HG03575 (cell line): ENCODE results near the gene APOA1.

Source experiments
- ATAC-seq: cut with Tn5 transposase; IDR thresholded peaks from one replicate; pipeline ENCODE4 v1.9.1; 2021; ENCODE audit not compliant: unreplicated experiment, insufficient number of reproducible peaks, low FRiP score; ENCODE audit errors: extremely low read depth

Gene APOA1

DNA sequence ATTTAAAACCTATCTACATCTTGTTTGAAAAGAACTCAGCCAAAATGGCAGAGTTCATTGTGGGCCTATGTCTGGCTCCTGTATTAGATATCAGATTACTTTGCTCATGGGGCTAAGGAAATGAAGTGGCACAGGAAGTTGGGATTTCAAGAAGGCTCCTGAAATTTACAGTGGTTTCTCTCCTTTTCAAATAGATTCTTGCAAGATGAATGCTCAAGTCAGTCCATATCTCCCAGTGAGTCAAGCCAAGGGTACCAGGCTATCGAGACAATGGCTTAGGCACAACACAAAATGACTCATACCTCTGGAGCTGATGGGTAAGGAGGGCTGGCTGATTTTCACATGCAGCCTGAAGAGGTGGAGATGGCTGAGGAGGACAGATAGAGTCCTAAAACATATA lies 24.1 kb upstream of the APOA1 start:
- no peak for ATAC-seq

- no peak for ATAC-seq
These were observed 22.9 kb upstream of the APOA1 start for GRCh38 chr11:116860303-116860702.

- ATAC-seq: no peak
These were observed 21.8 kb upstream of the APOA1 start for GRCh38 chr11:116859175-116859574.

GRCh38 chr11:116857936-116858335 lies 20.5 kb upstream of the APOA1 start:
- ATAC-seq: no peak

- no peak for ATAC-seq
These were observed 19.9 kb upstream of the APOA1 start for GRCh38 chr11:116857316-116857715.

DNA sequence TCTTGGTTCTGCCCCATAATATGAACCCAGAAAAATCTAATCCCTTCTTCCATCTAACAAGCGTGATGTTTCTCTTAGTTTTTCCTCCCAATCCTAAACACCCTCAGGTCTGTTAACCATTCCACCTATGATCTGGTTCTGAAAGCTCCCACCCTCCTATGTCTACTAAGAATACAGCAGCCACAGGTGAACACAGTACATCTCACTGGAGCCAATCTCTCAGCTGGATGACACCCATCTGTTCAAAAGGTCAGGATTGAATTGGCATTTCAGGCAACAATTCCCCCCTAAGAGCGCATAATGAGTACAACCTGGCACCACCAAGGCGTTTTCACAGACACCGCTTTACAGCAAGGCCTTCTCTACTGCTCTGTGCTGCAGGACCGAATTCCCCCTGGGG lies 19.0 kb upstream of the APOA1 start:
- ATAC-seq: no peak

GRCh38 chr11:116855413-116855812 lies 18.0 kb upstream of the APOA1 start:
- ATAC-seq: no peak

DNA sequence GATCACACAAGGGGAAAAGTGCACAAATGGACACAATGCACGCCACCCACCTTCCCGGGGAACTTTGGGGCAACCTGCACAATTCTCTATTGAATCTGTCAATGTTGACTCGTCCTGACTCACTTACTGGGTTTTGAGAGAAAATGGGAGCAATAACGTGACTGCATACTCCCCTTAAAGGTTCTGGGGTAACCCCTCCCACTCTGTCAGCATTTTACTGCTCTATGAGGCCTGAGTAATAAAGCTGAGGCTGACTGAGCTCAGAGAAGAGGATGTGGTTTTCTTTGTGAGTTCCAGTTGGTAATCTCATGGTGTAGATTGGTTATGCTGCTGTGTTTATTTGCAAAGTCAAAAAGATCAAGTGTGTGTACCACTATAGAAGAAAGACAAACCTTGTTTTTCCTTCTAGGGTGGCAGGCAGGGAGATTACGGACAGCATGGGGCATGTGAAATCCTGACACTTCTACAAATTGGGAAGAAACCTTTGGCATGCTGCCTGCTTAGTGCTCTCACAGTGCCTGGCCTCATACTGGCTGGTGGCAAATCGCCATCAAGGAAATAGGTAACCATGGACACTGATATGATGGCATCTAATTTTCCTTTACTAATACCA lies 16.1 kb upstream of the APOA1 start:
- peak; percentile 92 for ATAC-seq

GRCh38 chr11:116852261-116853031 lies 15.0 kb upstream of the APOA1 start:
- no peak for ATAC-seq

GRCh38 chr11:116851626-116852025 lies 14.2 kb upstream of the APOA1 start:
- ATAC-seq: no peak

DNA sequence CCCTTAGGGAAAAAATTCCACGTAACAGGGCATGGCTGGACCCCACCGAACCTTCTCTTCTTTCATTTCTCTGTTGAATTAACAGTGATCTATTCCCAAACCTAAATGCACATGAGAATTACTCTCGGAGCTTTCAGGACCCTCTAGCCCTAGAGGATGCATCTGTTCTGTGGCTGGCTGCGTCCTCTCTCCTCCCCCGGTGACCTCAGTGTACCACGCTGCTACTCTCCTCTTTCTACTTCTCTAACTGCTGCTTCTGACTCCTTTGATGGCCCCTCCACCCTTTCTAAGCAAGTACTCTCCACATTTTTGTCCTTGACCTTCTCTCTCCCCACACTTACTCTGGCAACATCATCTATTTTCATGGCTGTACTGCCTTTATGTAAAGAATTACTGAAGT lies 12.1 kb upstream of the APOA1 start:
- ATAC-seq: no peak

- no peak for ATAC-seq
These were observed 11.6 kb upstream of the APOA1 start for GRCh38 chr11:116849060-116849459.

DNA sequence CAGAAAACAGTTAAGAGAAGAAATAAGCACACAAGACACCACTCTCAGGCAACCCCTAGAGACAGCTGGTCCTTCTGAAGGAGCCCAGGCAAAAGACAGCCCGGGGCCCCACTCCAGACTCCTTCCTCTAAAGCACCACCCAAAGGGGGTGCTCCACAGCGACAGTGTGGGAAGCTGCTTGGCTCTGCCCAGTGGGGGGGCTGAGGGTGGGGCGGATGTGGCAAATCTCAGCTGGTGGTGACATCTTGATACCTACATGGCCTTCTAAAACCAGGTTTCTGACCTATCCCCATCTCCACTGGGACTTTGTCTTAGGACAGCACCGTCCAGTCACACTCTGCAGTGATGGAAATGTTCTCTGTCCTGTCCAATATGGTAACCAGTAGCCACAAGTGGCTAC lies 10.2 kb upstream of the APOA1 start:
- no peak for ATAC-seq

DNA sequence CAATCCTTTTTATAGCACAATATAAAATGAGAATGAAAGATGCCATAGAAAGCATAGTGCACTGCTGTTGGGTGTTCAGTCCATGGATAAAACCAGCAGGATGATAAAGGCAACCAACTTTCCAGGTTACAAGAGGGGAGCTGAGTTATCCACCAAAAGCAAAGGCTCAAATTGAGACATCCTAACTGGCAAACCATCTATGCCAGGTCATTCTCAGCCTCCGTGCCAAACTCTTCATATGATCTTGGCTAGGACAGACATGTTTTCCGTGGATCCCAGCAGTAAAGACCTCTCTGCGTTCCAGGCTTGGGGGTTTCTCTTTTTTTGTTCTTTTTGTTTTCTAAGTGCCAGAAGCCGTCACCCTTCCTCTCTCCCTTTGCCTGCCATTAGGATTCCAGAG lies 7.3 kb upstream of the APOA1 start:
- no peak for ATAC-seq

- no peak for ATAC-seq
These were observed 6.2 kb upstream of the APOA1 start for GRCh38 chr11:116843661-116844060.

DNA sequence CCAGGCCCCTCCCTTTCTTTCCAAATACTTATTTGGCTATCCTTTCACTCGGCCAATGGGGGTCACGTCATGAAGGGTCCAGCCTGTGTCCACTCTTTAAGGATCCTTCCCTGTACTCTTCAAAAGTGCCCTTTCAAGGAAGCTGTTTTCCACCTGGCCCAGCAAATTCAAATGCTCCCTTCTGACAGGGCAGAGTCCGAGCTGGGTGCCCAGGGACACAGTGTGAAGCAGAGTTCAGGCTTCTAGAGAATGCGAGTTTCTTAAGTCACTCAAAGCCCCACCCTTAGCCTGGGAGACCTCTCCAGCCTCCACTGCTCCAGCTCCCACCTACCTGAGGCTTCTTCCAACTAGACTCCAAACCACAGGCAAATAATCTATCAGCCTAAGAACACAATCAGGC lies 5.5 kb upstream of the APOA1 start:
- no peak for ATAC-seq

- no peak for ATAC-seq
These were observed 4.7 kb upstream of the APOA1 start for GRCh38 chr11:116842117-116842516.

- ATAC-seq: no peak
These were observed 3.4 kb upstream of the APOA1 start for GRCh38 chr11:116840746-116841296.

GRCh38 chr11:116840224-116840745 lies 2.9 kb upstream of the APOA1 start:
- no peak for ATAC-seq

- no peak for ATAC-seq
These were observed 1.1 kb upstream of the APOA1 start for GRCh38 chr11:116838321-116839084.
